GM10248 (cell line): ENCODE results near the gene PYCR2.
A peak's percentile ranks its signal among the peaks of the same experiment; 100 is the strongest.
"Not testable (repeated sequence)": the region's sequence is repeated elsewhere in the genome, so short reads cannot be mapped to it uniquely, and the experiment has no call there.

Source experiments
- CTCF ChIA-PET: fragments of 300-600 bp; sonication (Branson Sonifier 250); formaldehyde crosslinking; extraction: SDS; loops from one replicate; lab custom pipeline; 2021; ENCODE audit warnings: antibody characterized with exemption; lab: Yijun Ruan, JAX
- POLR2A ChIA-PET: fragments of 350-650 bp; sonication (Branson Sonifier 250); formaldehyde crosslinking; extraction: SDS; loops from one replicate; lab custom pipeline; 2020; ENCODE audit warnings: antibody characterized with exemption; lab: Yijun Ruan, JAX
- DNase-seq: peaks from one replicate; pipeline ENCODE4 v3.0.0; 2012; ENCODE audit errors: extremely low spot score
- TF ChIP-seq, protein P1 (sequence below): IDR thresholded peaks from 2 replicates; pipeline ENCODE4 v1.5.1; 2012; ENCODE audit warnings: mild to moderate bottlenecking, low read depth; ENCODE audit errors: extremely low read depth, missing control alignments, control extremely low read depth

PYCR2 gene

GRCh38 chr1:225923692-225924555 lies at the start of gene PYCR2:
Gene PYCR2 (minus strand): TSS chr1:225924250. CDS start chr1:225924110, 140 bp downstream.
- DNase-seq = peak; percentile 100
- TF ChIP-seq, protein P1, sequence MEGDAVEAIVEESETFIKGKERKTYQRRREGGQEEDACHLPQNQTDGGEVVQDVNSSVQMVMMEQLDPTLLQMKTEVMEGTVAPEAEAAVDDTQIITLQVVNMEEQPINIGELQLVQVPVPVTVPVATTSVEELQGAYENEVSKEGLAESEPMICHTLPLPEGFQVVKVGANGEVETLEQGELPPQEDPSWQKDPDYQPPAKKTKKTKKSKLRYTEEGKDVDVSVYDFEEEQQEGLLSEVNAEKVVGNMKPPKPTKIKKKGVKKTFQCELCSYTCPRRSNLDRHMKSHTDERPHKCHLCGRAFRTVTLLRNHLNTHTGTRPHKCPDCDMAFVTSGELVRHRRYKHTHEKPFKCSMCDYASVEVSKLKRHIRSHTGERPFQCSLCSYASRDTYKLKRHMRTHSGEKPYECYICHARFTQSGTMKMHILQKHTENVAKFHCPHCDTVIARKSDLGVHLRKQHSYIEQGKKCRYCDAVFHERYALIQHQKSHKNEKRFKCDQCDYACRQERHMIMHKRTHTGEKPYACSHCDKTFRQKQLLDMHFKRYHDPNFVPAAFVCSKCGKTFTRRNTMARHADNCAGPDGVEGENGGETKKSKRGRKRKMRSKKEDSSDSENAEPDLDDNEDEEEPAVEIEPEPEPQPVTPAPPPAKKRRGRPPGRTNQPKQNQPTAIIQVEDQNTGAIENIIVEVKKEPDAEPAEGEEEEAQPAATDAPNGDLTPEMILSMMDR = no peak
- CTCF ChIA-PET = interaction anchor here (0.8 to 7.6 kb wide), 12 partner anchors 10 to 449 kb away, joined by 3 to 43 read pairs (median 4); partner anchors contain the start of genes LEFTY2 and SRP9
- POLR2A ChIA-PET = interaction anchor here (0.6 to 1.2 kb wide), 11 partner anchors 8 to 845 kb away, joined by 3 to 8 read pairs (median 4); partner anchors contain the start of genes H3-3A, SDE2 and SRP9

DNA sequence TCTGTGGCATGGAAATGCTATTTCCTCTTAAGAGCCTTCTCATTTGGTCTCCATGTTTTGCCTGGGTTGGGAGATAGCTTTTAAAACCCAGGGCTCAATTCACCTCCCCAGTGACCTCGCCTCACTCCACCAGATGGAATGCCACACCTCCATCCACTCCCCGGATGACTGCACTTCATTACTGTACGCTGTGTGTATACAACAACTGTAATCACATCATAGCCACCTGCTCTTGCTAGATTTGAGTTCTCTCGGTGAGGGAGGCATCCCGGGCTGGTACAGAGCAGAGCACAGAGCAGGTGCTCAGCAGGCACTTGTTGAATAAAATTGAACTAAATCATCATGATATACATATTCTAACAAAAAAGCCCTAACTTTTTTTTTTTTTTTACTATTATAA lies 49.1 kb upstream of the PYCR2 start:
- POLR2A ChIA-PET = no interaction called here
- DNase-seq = no peak
- TF ChIP-seq, protein P1 = no peak
- CTCF ChIA-PET = interaction anchor here (1.2 to 12.3 kb wide), 7 partner anchors 11 to 505 kb away, joined by 3 to 129 read pairs (median 5); partner anchors contain the start of gene SRP9

- no peak for DNase-seq
- POLR2A ChIA-PET = no interaction called here
- TF ChIP-seq, protein P1 = no peak
- CTCF ChIA-PET = interaction anchor here (0.8 to 12.3 kb wide), 9 partner anchors 10 to 505 kb away, joined by 3 to 129 read pairs (median 4); partner anchors contain the start of gene SRP9
These were observed 48.5 kb upstream of the PYCR2 start for GRCh38 chr1:225972344-225973152.

- POLR2A ChIA-PET = not testable (repeated sequence)
- CTCF ChIA-PET = interaction anchor here (6.8 to 11.7 kb wide), 2 partner anchors 8 to 17 kb away, joined by 44 to 84 read pairs; no protein-coding TSS in a partner anchor
These were observed 46.6 kb upstream of the PYCR2 start for GRCh38 chr1:225970592-225971157.

DNA sequence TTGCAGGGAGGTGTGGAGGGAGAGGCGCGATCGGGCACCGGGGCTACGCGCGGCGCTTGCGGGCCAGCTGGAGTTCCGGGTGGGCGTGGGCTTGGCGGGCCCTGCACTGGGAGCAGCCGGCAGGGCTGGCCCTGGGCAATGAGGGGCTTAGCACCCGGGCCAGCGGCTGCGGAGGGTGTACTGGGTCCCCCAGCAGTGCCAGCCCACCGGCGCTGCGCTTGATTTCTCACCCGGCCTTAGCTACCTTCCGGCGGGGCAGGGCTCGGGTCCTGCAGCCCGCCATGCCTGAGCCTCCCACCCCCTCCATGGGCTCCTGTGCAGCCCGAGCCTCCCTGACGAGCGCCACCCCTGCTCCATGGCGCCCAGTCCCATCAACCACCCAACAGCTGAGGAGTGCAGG lies 45.7 kb upstream of the PYCR2 start:
- DNase-seq, POLR2A ChIA-PET: not testable (repeated sequence)
- CTCF ChIA-PET = interaction anchor here (1.3 to 11.7 kb wide), 3 partner anchors 8 to 17 kb away, joined by 3 to 84 read pairs (median 44); no protein-coding TSS in a partner anchor

More at GRCh38 chr1:225970592-225971157, 46.6 kb upstream of the PYCR2 start:
- DNase-seq = not testable (repeated sequence)

DNA sequence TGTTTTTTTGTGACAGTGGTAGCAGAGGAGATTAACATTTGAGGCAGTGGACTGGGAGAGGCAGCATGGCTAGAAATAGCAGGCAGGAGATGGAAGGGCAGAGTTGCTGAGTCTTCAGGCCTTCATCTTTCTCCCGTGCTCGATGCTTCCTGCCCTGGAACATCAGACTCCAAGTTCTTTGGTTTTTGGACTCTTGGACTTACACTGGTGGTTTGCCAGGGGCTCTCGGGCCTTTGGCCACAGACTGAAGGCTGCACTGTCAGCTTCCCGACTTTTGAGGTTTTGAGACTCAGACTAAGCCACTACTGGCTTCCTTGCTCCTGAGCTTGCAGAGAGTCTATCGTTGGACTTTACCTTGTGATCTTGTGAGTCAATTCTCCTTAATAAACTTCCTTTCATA lies 41.2 kb upstream of the PYCR2 start:
- POLR2A ChIA-PET = no interaction called here
- TF ChIP-seq, protein P1 = no peak
- no peak for DNase-seq
- CTCF ChIA-PET = interaction anchor here (0.6 to 1.0 kb wide), 2 partner anchors 25 to 490 kb away, joined by 3 read pairs; no protein-coding TSS in a partner anchor
